BLaER1 treated with 17β-estradiol and CSF1 and Interleukin-3, amounts not matched to agents 10 nM and 100 nM (cell line): ENCODE measurements around the gene GRB7.

Source experiments
- H3K27ac ChIP-seq, 11 experiments: shearing (Covaris generic); formaldehyde crosslinking; 2 replicates each; pipeline ENCODE4 v1.8.1; 2022
- H3K27me3 ChIP-seq, 11 experiments: shearing (Covaris generic); formaldehyde crosslinking; 2 replicates each; pipeline ENCODE4 v1.8.1; 2022
- H3K36me3 ChIP-seq, 11 experiments: shearing (Covaris generic); formaldehyde crosslinking; 2 replicates each; pipeline ENCODE4 v1.8.1; 2022
- H3K4me1 ChIP-seq, 10 experiments: shearing (Covaris generic); formaldehyde crosslinking; 2 replicates each; pipeline ENCODE4 v1.8.1; 2022
- H3K4me2 ChIP-seq, 11 experiments: shearing (Covaris generic); formaldehyde crosslinking; 2 replicates each; pipeline ENCODE4 v1.8.1; 2022
- H3K4me3 ChIP-seq, 10 experiments: shearing (Covaris generic); formaldehyde crosslinking; 2 replicates each; pipeline ENCODE4 v1.8.1; 2022
- H3K9ac ChIP-seq, 11 experiments: shearing (Covaris generic); formaldehyde crosslinking; 2 replicates each; pipeline ENCODE4 v1.8.1; 2022
- H3K9me3 ChIP-seq, 11 experiments: shearing (Covaris generic); formaldehyde crosslinking; replicated peaks in 1 of 11; 2 replicates each; pipeline ENCODE4 v1.8.1; 2022
- H4K20me1 ChIP-seq, 11 experiments: shearing (Covaris generic); formaldehyde crosslinking; 2 replicates each; pipeline ENCODE4 v1.8.1; 2022
- Cebpa-rat ChIP-seq, 11 experiments: shearing (Covaris generic); IDR thresholded peaks; 2 replicates each; pipeline ENCODE4 v1.8.1; 2022

GRB7 gene

DNA sequence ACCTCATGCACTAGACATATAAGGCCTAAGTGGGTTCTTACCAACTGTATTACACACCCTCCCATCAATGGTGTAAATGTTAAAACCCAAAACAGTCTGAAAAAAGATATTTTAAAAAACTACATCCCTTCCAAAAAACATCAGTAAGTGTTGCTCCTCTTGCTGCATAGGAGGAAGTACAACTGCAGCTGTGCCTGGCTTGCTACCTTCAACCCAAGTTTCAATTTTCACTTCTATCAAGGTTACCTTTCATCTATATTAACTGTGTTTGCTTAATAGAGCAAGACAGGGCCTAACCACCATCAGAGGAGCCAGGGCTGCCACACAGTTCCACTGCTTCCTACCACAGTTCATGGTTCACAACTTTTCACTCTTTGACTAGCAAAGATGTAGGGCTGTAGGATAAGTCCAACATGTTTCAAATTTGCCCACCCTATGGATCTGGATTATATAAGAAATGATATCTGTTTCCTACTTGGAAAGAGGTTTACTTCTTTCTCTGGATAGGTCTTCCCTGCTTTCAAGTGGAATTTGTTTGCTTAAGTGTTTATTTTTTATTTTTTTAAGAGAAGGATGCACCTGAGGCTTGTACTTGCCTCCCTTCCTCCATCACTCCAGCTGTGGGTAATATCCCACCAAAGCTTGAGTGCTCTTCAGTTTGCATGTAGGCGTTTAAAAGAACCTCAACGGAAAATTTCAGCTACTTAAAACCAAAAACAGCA lies 56.7 kb downstream of the GRB7 start:
- peak overlapping the region in 8 of 11 experiments; percentile 26 to 84 (median 59); a peak in 13 of 22 replicates for H3K27ac ChIP-seq
- H3K4me1 ChIP-seq = peaks cover 0 to 58% (median 38%) of the 10 kb centered on the region in 10 experiments; a peak in 16 of 20 replicates
- TF ChIP-seq Cebpa-rat (IDR thresholded peaks at IDR 0.05) = peak in 2 of 11 experiments; percentile 61 to 73; a peak in 4 of 22 replicates
- H3K4me3 ChIP-seq = peak overlapping the region in 3 of 10 experiments; percentile 9 to 44 (median 11); a peak in 2 of 20 replicates
- no peaks in the 10 kb centered on the region for H3K27me3 ChIP-seq
- H3K9me3 ChIP-seq = no peaks in the 10 kb centered on the region
- no peaks in the 10 kb centered on the region for H3K36me3 ChIP-seq
- H3K4me2 ChIP-seq = peak overlapping the region in 10 of 11 experiments; percentile 6 to 87 (median 70); a peak in 20 of 22 replicates
- peak overlapping the region in 4 of 11 experiments; percentile 42 to 66 (median 55); a peak in 7 of 22 replicates for H3K9ac ChIP-seq
- no peaks in the 10 kb centered on the region for H4K20me1 ChIP-seq
